Peyer's patch (tissue), 4 donors: Measurements from ENCODE around the gene TCF23. TPM values are rescaled to one million over a fixed set of nuclear protein-coding genes. Genes with fewer than 3 reads are reported as not detected.

Experiments
- DNase-seq, 3 donors: peaks; one replicate each; pipeline ENCODE4 v3.0.0-alpha.2; 2017 to 2019
- H3K27ac ChIP-seq, 4 donors: fragments of 200-600 bp; sonication (generic); one replicate each; pipeline ENCODE4 v1.5.1; 2016 to 2019
- H3K27me3 ChIP-seq, 2 donors: fragments of 200-600 bp; sonication (generic); one replicate each; pipeline ENCODE4 v1.5.1; 2019
- H3K36me3 ChIP-seq, 3 donors: fragments of 200-600 bp; sonication (generic); one replicate each; pipeline ENCODE4 v1.5.1; 2016 to 2019
- H3K4me1 ChIP-seq, 4 donors: fragments of 200-600 bp; sonication (generic); one replicate each; pipeline ENCODE4 v1.5.1; 2016 to 2019
- H3K4me3 ChIP-seq, 4 donors: fragments of 200-600 bp; sonication (generic); 1 replicate in 3 of 4; 2 replicates in 1 of 4; pipeline ENCODE4 v1.5.1; 2016 to 2019; ENCODE audit warnings: mild to moderate bottlenecking in 1 of 4
- H3K9me3 ChIP-seq, 4 donors: fragments of 200-600 bp; sonication (generic); one replicate each; pipeline ENCODE4 v1.5.1; 2016 to 2019; ENCODE audit warnings: mild to moderate bottlenecking in 1 of 4
- POLR2A ChIP-seq, 2 donors: fragments of 450-650 bp; IDR thresholded peaks; one replicate each; pipeline ENCODE4 v1.5.1; 2017; ENCODE audit warnings: antibody characterized with exemption in 2 of 2, mild to moderate bottlenecking in 2 of 2, moderate library complexity in 2 of 2
- total RNA-seq, 4 donors: library from RNA; depleted of rRNA; stranded (reverse); fragments of >200 nt; gene quantifications; one replicate each; pipeline ENCODE4 v1.1.0, GENCODE V29; 2016
- TF ChIP-seq, protein P1 (sequence below), 6 experiments: fragments of 450-650 bp in 4 of 6; fragments of 200-600 bp in 2 of 6; sonication (generic) in 1 of 6; IDR thresholded peaks; one replicate each; pipeline ENCODE4 v1.5.1; 2017 to 2019; ENCODE audit warnings: antibody characterized with exemption in 6 of 6, mild to moderate bottlenecking in 3 of 6, moderate library complexity in 1 of 6

Gene TCF23
- total RNA-seq, 4 donors from 2014 or later: not detected

DNA sequence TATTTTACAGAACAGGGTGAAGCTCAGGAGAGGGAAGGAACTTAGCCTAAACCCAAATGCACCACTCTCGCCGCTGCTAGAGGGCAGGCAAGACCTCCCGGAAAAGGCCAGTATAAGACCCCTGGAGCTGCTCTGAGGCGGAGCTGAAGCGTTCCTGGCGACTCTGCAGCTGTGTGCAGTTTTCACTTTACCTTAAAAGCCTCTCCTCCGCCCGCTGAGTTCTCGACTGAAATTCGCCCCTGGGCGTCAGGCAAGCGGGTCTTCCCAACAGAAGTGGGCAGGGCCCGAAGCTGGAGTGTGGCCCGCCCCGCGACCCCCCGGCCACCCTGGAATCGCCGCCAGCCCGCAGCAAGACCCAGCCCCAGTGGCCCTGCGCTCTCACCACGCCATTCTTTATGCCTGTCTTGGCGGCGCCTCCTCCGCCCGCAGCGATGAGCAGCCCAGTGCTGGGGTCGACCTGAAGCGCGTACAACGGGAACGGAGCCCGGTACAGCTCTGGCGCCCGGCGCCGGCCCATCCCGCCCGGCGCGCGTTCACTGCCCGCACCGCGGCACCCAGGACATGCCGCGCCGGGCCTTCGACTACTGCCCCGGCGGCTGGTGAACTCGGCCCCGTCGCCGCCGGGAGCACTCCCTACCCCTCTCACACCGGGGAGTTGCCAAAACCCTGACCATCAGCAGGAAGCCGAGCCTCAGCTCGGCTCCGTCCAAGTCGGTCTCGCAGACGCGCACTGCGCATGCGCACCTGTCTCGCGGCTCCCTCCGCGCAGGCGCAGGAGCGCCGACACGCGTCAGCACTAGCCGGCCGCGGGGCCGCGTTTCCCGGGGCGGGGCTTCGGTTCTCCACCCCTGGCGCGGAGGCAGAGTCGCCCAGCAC, 14.7 kb upstream of the TCF23 start, which contains the start of gene PREB:
TSS of gene PREB (minus strand) at position 732 of the 876 bp plus-strand sequence. CDS start at position 517, 215 bp downstream.
- Histone ChIP-seq H3K27me3 (no peaks in the 10 kb centered on the region), H3K27ac (peak within 1 kb of the TSS; percentile 86 to 90 (median 87)), H3K4me3 (peak within 1 kb of the TSS; percentile 81 to 97 (median 90)), H3K4me1 (peaks cover 0 to 13% (median 7%) of the 10 kb centered on the region in 4 donors), H3K36me3 (peaks cover 0 to 26% (median 0%) of the 10 kb centered on the region in 3 donors), H3K9me3 (no peaks in the 10 kb centered on the region)
- peak; percentile 84 to 90 for TF ChIP-seq POLR2A (IDR thresholded peaks at IDR 0.05)
- TF ChIP-seq, protein P1, sequence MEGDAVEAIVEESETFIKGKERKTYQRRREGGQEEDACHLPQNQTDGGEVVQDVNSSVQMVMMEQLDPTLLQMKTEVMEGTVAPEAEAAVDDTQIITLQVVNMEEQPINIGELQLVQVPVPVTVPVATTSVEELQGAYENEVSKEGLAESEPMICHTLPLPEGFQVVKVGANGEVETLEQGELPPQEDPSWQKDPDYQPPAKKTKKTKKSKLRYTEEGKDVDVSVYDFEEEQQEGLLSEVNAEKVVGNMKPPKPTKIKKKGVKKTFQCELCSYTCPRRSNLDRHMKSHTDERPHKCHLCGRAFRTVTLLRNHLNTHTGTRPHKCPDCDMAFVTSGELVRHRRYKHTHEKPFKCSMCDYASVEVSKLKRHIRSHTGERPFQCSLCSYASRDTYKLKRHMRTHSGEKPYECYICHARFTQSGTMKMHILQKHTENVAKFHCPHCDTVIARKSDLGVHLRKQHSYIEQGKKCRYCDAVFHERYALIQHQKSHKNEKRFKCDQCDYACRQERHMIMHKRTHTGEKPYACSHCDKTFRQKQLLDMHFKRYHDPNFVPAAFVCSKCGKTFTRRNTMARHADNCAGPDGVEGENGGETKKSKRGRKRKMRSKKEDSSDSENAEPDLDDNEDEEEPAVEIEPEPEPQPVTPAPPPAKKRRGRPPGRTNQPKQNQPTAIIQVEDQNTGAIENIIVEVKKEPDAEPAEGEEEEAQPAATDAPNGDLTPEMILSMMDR (IDR thresholded peaks at IDR 0.05): peak in 1 of 6 experiments; percentile 3
- peak; percentile 93 to 99 (median 99) for DNase-seq

DNA sequence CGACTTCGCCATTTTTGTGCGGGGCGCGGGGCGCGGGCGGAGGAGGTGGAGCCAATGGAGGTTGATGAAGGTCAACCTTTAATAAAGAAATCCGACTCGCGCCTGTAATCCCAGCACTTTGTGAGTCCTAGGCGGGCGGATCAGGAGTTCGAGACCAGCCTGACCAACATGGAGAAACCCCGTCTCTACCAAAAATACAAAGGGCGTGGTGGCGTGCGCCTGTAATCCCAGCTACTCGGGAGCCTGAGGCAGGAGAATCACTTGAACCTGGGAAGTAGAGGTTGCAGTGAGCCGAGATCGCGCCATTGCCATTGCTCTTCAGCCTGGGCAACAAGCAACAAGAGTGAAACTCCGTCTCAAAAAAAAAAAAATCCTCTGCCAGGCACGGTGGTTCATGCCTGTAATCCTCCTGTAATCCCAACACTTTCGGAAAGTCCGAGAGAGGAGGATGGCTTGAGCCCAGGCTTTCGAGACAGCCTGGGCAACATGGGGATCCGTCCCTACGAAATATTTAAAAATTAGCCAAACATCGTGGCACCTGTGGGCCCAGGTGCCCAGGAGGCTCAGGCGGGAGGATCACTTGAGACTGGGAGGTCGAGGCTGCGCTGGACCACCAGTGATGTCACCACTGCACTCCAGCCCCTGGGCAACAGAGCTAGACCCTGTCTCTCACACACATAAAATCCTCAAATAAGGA, 13.9 kb upstream of the TCF23 start:
- Histone ChIP-seq H3K9me3 (no peaks in the 10 kb centered on the region), H3K36me3 (peaks cover 0 to 26% (median 0%) of the 10 kb centered on the region in 3 donors), H3K27me3 (no peaks in the 10 kb centered on the region), H3K27ac (peak overlapping the region in 3 of 4 donors; percentile 86 to 90 (median 87)), H3K4me1 (peaks cover 0 to 13% (median 7%) of the 10 kb centered on the region in 4 donors), H3K4me3 (peak overlapping the region; percentile 81 to 97 (median 90))
- TF ChIP-seq, protein P1 (IDR thresholded peaks at IDR 0.05): no peak
- TF ChIP-seq POLR2A (IDR thresholded peaks at IDR 0.05): no peak
- DNase-seq: no peak

DNA sequence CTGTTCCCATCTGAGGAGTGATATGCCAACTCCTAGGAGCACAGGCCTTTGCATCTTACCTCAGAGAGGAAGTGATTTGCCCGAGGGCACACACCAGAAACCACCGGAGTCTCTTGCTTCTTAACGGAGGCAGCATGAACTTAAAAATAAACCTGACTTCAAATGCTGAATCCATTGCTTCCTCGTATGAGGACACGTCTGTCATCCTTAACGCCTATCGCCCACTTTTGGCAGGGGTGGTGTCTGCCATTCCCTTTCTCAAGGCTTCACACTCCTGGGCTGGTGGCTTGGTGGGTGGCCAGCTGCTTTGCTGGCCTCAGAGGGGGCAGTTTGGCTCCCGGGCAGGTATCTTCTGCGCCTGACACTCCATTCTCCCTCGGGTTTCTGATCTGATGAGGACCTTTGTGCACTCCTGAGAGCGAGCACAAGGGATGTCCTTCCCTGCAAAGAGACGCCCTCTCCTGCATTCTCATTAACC, 13.3 kb upstream of the TCF23 start:
- Histone ChIP-seq H3K4me3 (no peak overlapping the region), H3K36me3 (peaks cover 0 to 21% (median 0%) of the 10 kb centered on the region in 3 donors), H3K9me3 (no peaks in the 10 kb centered on the region), H3K27me3 (no peaks in the 10 kb centered on the region), H3K4me1 (peaks cover 0 to 13% (median 7%) of the 10 kb centered on the region in 4 donors), H3K27ac (no peak overlapping the region)
- DNase-seq: no peak
- TF ChIP-seq, protein P1 (IDR thresholded peaks at IDR 0.05): no peak
- TF ChIP-seq POLR2A (IDR thresholded peaks at IDR 0.05): no peak

DNA sequence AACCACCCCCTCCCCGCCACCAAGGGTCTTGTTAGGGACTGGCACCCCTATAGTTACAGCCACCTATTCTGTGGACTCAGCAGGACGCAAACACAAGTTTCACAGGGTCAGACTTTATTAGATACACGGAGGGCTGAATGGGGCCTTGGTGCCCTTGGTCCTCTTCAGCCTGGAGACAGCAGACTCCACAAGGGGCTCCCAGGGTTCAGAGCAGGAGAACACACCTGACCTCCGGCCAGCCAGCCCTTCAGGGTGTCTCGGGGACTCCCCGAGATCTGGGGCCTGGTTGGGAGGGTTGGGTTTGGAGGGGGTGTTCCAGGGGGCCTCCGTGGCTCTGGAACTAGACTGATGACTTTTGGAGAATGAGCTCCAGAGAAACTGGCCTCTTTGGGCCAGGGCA, 12.1 kb upstream of the TCF23 start:
- Histone ChIP-seq H3K36me3 (peaks cover 0 to 9% (median 0%) of the 10 kb centered on the region in 3 donors), H3K4me1 (peaks cover 0 to 13% (median 7%) of the 10 kb centered on the region in 4 donors), H3K9me3 (no peaks in the 10 kb centered on the region), H3K27me3 (no peaks in the 10 kb centered on the region), H3K27ac (no peak overlapping the region), H3K4me3 (no peak overlapping the region)
- DNase-seq: no peak
- TF ChIP-seq, protein P1 (IDR thresholded peaks at IDR 0.05): no peak
- TF ChIP-seq POLR2A (IDR thresholded peaks at IDR 0.05): no peak

DNA sequence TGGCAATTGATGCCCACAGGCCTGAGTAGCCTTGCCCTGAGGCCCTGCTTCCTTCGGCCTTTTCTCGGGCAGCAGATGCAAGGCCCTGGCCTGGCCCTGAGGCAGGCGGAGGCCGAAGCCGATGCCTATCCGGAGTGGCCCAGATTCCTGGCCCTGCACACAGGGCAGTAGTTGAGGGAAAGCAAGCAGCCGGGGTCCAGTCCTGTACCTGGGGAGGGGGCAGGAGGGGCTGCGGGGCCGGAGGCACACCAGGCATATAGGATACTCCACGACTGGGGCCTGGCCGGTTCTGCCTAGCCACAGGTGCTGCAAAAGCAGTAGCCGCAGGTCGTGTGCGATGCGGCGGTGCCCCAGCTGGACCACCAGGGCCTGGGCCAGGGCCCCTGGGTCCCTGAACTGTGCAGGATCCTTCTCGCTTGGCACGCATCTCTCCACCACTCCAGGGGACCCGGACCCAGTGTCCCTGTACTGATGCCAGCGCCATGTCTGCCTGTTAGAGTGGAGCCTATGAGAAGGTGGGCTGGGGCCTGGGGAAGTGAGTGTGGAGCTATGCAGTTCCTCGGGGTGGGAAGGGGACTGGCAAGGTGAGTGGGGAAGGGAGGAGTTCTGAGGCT, 11.4 kb upstream of the TCF23 start:
- no peak for TF ChIP-seq POLR2A (IDR thresholded peaks at IDR 0.05)
- TF ChIP-seq, protein P1 (IDR thresholded peaks at IDR 0.05): no peak
- no peaks in the 10 kb centered on the region for H3K27me3 ChIP-seq
- DNase-seq: no peak
- peaks cover 0 to 3% (median 0%) of the 10 kb centered on the region in 3 donors for H3K36me3 ChIP-seq
- H3K9me3 ChIP-seq: no peaks in the 10 kb centered on the region
- no peak overlapping the region for H3K27ac ChIP-seq
- peaks cover 0 to 13% (median 7%) of the 10 kb centered on the region in 4 donors for H3K4me1 ChIP-seq
- H3K4me3 ChIP-seq: no peak overlapping the region
